Mononuclear cell (primary cell): Measurements from ENCODE around the gene TGM3. TPM values are rescaled to one million over a fixed set of nuclear protein-coding genes. Genes with fewer than 3 reads are reported as not detected.

ENCODE experiments used
- H3K27me3 ChIP-seq: 2 replicates; pipeline ENCODE4 v1.6.0; 2011; ENCODE audit warnings: low read length, control low read depth; ENCODE audit not compliant: insufficient read depth
- H3K4me1 ChIP-seq: 2 replicates; pipeline ENCODE4 v1.5.1; 2011; ENCODE audit warnings: mild to moderate bottlenecking, low read length, control low read depth; ENCODE audit not compliant: insufficient read depth
- H3K4me3 ChIP-seq: 2 replicates; pipeline ENCODE4 v1.5.1; 2011; ENCODE audit warnings: mild to moderate bottlenecking, low read length, moderate library complexity
- H3K9me3 ChIP-seq: 2 replicates; pipeline ENCODE4 v1.5.1; 2011; ENCODE audit warnings: low read depth, mild to moderate bottlenecking, control low read depth, low read length
- total RNA-seq: library from RNA; depleted of rRNA; stranded (reverse); fragments of >200 nt; gene quantifications from one replicate; pipeline ENCODE4 v1.2.3, GENCODE V29; 2012

TGM3 gene
- total RNA-seq, 1 donor, result 0.10 TPM

- H3K4me3 ChIP-seq, result no peak overlapping the region
- peaks cover 11% of the 10 kb centered on the region for H3K9me3 ChIP-seq
- H3K4me1 ChIP-seq, result no peaks in the 10 kb centered on the region
- peaks cover 26% of the 10 kb centered on the region for H3K27me3 ChIP-seq
These were observed 62.2 kb downstream of the TGM3 start for GRCh38 chr20:2358006-2358405.

- H3K4me3 ChIP-seq, result no peak overlapping the region
- peaks cover 15% of the 10 kb centered on the region for H3K27me3 ChIP-seq
- H3K9me3 ChIP-seq, result peaks cover 11% of the 10 kb centered on the region
- H3K4me1 ChIP-seq, result no peaks in the 10 kb centered on the region
These were observed 65.3 kb downstream of the TGM3 start for GRCh38 chr20:2361035-2361593.

GRCh38 chr20:2363187-2363586 is 67.4 kb downstream of the TGM3 start:
- Histone ChIP-seq H3K4me3 (no peak overlapping the region), H3K9me3 (peaks cover 11% of the 10 kb centered on the region), H3K27me3 (peaks cover 21% of the 10 kb centered on the region), H3K4me1 (no peaks in the 10 kb centered on the region)

DNA sequence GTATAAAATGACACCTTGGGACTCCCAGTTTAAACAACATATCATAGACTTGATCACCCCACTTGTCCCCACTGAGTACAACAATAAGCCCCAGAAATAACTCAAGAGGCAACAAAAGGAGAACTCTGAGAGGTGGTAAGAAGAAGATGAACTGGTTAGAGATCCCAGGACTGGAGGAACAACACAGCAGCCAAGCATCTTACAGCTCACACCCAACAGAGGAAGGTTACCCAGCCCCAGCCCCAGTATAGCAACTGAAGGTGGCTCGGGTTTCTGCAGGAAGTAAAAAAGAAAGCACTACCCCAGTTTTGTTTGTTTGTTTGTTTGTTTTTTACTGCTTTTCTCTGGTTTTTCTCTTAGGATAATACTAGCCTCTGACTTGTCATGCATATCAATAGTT is 67.8 kb downstream of the TGM3 start:
- Histone ChIP-seq H3K9me3 (peaks cover 11% of the 10 kb centered on the region), H3K27me3 (peaks cover 23% of the 10 kb centered on the region), H3K4me1 (no peaks in the 10 kb centered on the region), H3K4me3 (no peak overlapping the region)

- peaks cover 22% of the 10 kb centered on the region for H3K27me3 ChIP-seq
- no peaks in the 10 kb centered on the region for H3K4me1 ChIP-seq
- H3K9me3 ChIP-seq, result peaks cover 11% of the 10 kb centered on the region
- no peak overlapping the region for H3K4me3 ChIP-seq
These were observed 68.2 kb downstream of the TGM3 start for GRCh38 chr20:2364044-2364443.

GRCh38 chr20:2365091-2365490 is 69.3 kb downstream of the TGM3 start:
- Histone ChIP-seq H3K4me3 (no peak overlapping the region), H3K27me3 (peaks cover 25% of the 10 kb centered on the region), H3K9me3 (peaks cover 11% of the 10 kb centered on the region), H3K4me1 (no peaks in the 10 kb centered on the region)

GRCh38 chr20:2365666-2366065 is 69.9 kb downstream of the TGM3 start:
- Histone ChIP-seq H3K4me3 (no peak overlapping the region), H3K4me1 (no peaks in the 10 kb centered on the region), H3K27me3 (peaks cover 23% of the 10 kb centered on the region), H3K9me3 (peaks cover 8% of the 10 kb centered on the region)

- no peaks in the 10 kb centered on the region for H3K4me1 ChIP-seq
- H3K4me3 ChIP-seq, result no peak overlapping the region
- H3K27me3 ChIP-seq, result peaks cover 29% of the 10 kb centered on the region
- no peaks in the 10 kb centered on the region for H3K9me3 ChIP-seq
These were observed 72.8 kb downstream of the TGM3 start for GRCh38 chr20:2368621-2369020.

GRCh38 chr20:2373098-2373497 is 77.3 kb downstream of the TGM3 start:
- Histone ChIP-seq H3K9me3 (no peaks in the 10 kb centered on the region), H3K4me1 (no peaks in the 10 kb centered on the region), H3K27me3 (peaks cover 24% of the 10 kb centered on the region), H3K4me3 (no peak overlapping the region)

DNA sequence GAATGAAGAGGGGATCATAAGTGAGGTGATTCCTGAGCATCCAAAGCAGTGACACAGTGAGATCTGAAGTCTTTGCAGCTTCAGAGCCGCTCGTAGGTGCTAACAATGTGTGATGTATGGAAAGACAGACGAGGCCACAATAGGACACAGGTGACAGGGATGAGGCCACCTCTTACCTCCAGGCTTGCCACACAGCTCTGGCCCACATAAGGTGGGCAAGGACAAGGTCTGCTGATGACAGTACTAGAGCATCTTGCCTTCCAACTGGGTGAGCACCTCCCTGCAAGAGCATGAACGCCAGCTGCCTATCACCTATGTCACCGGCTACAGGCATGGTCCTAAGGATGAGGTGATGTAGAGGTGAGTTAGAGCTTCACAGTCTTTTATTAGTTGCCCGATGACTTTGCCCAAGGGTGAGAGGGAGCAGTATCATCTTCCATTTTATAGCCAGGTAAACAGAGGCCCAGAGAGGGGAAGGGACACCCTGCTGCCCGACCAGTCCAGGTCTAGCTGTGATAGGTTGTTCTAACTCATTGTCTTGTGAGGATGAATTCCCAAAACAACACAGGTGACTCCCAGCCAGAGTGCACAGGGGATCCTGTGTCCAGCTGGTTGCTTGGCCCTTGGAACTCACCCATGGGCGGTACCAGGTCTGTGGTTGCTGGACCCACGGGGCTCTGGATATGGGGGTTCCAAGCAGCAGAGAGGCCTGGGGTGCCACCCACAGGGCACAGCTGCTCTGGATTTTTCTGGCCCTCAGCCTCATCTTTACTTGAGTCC is 78.7 kb downstream of the TGM3 start:
- Histone ChIP-seq H3K4me3 (no peak overlapping the region), H3K4me1 (peaks cover 10% of the 10 kb centered on the region), H3K9me3 (no peaks in the 10 kb centered on the region), H3K27me3 (peaks cover 19% of the 10 kb centered on the region)

DNA sequence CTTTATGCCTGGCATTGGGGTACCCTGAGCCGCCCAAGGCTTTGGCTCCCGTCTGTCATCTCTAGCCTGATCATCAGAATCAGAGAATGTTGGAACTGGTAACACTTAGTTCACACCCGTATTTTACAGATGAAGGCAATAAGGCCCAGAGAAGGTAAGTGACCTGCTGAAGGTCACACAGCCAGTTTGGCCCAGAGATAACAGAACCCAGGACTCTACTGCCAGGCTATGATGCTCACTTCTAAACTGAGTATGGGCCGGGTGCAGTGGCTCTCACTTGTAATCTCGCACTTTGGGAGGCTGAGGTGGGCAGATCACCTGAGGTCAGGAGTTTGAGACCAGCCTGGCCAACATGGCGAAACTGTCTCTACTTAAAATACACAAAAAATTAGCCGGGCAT is 83.1 kb downstream of the TGM3 start:
- no peaks in the 10 kb centered on the region for H3K27me3 ChIP-seq
- peaks cover 10% of the 10 kb centered on the region for H3K4me1 ChIP-seq
- no peaks in the 10 kb centered on the region for H3K9me3 ChIP-seq
- H3K4me3 ChIP-seq, result no peak overlapping the region

GRCh38 chr20:2379511-2380229 is 83.9 kb downstream of the TGM3 start:
- H3K9me3 ChIP-seq, result no peaks in the 10 kb centered on the region
- H3K27me3 ChIP-seq, result no peaks in the 10 kb centered on the region
- H3K4me1 ChIP-seq, result peaks cover 10% of the 10 kb centered on the region
- no peak overlapping the region for H3K4me3 ChIP-seq

DNA sequence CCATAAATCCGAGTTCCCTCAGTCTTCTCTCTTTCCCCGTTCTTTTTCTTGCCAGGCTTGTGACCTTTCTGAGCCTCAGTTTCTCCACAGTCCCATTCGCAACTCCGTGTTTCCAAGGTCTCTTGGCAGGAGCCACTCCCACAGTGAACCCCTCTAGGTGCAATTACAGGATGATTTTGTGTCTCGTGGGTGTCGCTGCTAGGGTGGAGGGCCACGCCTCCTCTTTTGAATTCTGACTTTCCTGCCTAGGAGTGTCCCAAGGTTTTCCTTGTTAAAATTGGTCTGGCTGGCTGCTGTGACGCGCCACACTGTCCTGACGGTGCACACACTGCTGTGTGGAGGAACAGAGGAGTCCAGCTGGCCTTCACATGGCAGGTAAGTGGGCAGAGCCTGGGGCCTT is 84.8 kb downstream of the TGM3 start, which contains the start of gene TGM6:
TSS of gene TGM6 (plus strand) at position 301 of the 400 bp plus-strand sequence. CDS start at position 369, 68 bp downstream.
- Histone ChIP-seq H3K4me3 (no peak within 1 kb of the TSS), H3K9me3 (no peaks in the 10 kb centered on the region), H3K4me1 (peaks cover 10% of the 10 kb centered on the region), H3K27me3 (no peaks in the 10 kb centered on the region)

GRCh38 chr20:2381303-2381702 is 85.5 kb downstream of the TGM3 start:
- Histone ChIP-seq H3K4me1 (peaks cover 10% of the 10 kb centered on the region), H3K27me3 (no peaks in the 10 kb centered on the region), H3K9me3 (no peaks in the 10 kb centered on the region), H3K4me3 (no peak overlapping the region)

- no peaks in the 10 kb centered on the region for H3K9me3 ChIP-seq
- H3K27me3 ChIP-seq, result no peaks in the 10 kb centered on the region
- no peak overlapping the region for H3K4me3 ChIP-seq
- peaks cover 10% of the 10 kb centered on the region for H3K4me1 ChIP-seq
These were observed 87.0 kb downstream of the TGM3 start for GRCh38 chr20:2382833-2383232.
